ENCODE results near the gene FGFBP2. TPM values are rescaled to one million over a fixed set of nuclear protein-coding genes. Genes with fewer than 3 reads are reported as not detected.
"Not testable (repeated sequence)": the region's sequence is repeated elsewhere in the genome, so short reads cannot be mapped to it uniquely, and the experiment has no call there.

The FGFBP2 gene
- polyA plus RNA-seq, 3 donors = 0.22 TPM; not detected in 2

DNA sequence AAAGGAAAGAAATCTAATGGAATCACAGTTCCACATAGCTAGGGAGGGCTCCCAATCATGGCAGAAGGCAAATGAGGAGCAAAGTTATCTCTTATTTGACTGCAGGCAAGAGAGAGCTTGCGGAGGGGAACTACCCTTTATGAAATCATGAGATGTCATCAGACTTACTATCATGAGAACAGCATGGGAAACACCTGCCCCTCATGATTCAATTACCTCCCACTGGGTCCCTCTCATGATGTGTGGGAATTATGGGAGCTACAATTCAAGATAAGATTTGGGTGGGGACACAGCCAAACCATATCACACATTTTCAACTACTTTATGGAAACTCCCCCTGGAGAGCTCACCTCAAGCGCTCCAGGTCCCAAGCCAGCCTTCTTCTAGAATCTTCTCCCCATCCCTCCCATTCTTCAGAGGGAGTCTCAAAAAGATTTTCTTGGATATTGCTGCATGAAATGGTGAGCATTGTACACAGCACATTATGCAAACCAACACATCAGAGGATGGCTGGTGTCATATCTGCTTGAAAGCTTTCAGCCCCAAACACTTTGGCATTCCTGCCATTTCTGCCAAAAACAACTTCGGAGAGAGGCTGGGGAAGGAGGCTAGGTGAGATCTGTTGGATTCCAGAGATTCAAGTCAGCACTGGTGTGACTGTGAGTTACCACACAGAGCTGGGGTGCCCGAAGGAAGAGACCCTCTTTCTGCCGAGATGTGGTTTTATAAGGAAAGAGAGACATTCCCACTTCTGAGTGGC, 31.3 kb downstream of the FGFBP2 start:
- DNase-seq = no peak

DNA sequence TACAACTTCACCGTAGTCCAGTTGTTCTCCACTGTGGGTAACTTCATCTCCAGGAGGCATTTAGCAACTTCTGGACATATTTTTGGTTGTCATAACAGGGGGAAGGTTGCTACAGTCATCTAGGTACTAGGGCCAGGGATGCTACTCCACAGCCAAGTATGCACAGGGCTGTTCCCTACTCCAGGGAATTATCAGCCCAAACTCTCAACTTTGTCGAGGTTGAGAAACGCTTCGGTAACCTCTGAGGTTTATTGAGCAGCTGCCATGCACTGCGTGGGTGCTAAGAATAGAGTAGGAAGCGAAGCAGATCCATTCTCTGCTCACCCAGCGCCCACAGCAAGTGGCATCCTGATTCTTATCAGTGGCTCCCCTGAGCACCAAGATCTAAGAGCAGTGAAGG, 32.7 kb downstream of the FGFBP2 start:
- no peak for DNase-seq

DNA sequence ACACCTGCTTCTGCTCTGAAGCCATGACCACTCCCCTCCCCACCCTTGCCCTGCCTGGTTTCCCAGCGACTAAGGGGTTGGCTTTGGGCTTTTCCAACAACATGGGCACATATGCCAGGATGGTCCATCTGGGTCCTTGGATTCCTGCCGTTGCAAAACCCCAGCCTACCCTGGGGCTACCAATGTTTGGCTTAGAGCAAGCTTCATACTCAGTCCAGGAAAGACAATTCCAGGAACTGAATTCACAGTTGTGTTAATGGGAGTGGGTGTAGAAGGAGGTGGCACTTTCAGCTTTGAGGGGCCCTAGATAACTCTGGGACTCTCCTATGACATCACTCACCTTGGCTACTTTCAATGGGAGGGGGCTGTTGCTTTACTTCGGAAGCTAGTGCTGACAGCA, 33.4 kb downstream of the FGFBP2 start:
- no peak for DNase-seq

DNA sequence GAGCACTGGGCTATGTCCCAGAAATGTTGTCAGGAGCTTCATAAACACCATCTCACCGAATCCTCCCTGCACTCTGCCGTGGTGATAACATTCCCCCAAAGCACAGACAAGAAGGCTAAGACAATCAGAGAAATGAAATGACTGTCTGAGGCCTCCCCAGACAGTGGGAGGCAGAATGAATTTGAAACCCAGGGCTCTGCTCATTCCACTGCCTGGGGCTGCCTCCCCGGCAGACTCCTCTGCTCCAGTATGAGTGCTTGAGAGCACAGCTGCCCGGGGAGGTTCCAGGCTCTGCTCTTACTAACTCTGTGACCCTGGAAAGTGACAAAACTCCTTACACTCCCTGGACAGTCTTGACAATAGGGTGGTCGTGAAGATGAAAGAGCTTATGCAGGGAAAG, 34.1 kb downstream of the FGFBP2 start:
- no peak for DNase-seq

DNA sequence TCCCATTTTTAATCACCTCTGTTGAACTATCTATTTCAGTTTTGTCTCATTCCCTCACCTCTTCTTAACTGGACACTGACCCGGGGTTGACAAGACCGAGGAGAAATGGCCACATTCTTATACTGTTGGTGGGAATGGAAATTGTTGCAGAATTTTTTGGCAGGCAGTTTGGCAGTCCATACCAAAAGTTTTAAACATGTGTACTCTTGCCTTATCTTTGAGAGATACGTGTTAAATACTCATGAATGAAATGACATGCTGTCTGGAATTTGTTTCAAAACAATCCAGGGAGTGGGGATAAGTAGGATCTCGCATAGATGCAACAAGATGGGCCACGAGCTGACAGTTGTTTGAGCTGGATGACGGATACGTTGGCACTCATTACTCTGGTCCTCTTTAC, 36.5 kb downstream of the FGFBP2 start:
- DNase-seq = no peak

DNA sequence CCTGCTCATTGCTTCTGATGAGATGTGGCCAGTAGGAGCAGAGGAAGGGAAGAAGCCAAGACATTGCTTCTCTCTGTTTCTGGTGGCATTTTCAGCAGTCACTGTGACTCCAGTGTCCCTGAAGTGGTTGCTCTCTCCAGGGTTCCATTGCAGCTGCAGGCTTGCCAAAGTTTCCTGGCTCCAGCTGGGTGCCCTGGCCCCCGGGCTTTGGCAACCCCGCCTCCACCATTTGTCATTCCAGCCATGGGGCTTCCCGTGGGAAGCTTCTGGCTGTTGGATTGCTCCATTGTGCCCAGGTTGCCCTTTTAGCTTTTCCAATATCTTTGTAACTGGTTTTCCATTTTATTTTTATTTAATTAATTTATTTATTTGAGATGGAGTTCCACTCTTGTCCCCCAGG, 37.1 kb downstream of the FGFBP2 start:
- no peak for DNase-seq

DNA sequence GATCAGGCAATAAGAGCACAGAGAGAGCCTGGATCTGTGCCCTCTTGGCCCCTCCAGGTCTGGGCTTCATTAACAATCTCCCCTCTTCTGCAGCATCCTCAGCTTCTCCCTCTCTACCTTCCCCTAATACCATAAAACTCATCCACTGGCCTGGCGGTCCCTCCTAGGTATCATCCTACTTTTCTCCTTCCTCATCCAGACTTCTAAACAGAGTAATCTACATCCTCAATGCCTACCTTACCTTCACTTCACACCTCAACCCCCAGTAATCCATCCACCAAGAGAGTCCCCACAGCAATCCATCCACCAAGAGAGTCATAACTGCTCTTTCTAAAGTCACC, 41.4 kb downstream of the FGFBP2 start:
- no peak for DNase-seq

DNA sequence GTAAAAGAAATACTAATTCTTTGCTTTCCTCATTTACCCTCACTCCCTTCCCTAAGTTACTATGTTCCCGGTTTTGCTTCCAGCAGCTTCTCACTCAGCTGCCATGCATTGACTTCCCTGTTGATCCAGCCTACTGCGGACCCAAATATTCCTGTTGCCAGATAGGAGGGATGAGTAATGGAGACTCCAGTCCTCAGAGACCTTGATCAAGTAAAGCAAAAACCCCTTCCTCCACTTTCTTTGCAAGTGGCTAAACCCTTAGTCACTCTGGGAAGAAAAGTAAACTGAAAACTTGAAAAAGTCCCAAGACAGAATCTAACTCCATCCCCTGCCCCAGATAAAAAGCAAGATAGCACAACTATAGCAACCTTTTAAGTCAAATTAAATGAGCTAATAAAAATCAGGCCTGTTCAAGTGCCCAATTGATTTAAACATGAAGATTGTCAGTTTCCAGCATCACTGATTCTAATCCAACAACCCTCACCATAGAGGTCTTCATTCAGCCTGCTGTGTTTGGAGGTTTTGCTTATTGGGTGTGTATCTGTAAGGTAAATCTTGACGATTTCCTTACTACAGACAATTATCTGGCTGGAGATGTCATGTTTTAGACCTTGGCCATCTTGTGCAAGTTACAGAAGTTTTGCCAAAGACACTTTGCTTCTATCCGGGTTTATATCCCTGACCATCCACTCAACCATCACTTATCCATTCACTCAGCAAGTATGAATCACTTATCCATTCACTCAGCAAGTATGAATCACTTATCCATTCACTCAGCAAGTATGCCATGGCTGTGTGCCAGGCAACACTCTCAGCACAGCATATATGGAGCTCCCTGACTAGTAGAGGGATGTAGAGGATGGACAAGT, 42.0 kb downstream of the FGFBP2 start:
- DNase-seq = no peak

DNA sequence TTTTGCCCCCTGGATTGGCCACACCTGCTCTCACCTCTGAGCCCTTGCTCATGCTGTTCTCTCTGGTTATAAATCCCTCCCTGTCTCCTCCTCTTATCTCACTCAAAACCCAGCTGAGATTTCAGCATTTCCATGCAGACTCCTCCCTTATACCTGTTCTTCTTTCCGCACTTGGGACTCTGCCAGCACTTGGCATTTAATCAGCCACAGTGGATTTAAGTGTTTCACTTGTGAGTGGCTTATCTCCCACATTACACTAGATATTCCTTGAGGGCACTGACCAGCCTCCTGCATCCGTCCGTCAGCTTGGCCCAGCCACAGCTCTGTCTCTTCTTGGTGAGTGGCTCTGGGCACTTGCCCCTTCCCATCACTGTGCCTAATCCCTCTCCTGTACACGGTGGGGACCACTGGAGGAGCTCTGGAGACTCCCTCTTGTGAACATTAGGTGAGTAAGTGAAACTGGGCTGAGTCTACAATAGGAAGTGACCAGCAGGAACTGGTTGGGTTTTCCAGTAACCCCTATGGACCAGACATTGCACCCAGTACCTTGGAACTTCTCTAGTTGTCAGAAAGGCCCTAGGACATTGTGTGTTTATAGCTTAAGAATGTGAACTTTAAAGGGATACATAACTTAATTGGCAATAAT, 44.4 kb downstream of the FGFBP2 start:
- no peak for DNase-seq

DNA sequence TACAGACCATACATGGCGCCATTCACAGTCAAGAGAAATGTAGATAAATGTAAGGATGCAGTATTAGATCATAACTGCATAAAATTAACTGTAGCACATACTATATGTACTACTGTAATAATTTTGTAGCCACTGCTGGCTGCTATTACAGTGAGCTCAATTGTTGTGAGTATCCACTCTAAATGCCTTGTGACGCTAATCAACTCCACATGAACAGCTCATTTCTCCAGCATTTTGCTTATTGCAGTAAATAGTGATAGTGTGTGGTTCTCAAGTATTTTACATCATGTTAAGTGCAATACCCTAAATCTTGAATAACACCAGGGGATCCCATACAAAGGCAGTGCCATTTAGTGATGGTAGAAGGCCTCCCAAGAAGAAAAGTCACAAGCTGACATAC, 45.7 kb downstream of the FGFBP2 start:
- no peak for DNase-seq

DNA sequence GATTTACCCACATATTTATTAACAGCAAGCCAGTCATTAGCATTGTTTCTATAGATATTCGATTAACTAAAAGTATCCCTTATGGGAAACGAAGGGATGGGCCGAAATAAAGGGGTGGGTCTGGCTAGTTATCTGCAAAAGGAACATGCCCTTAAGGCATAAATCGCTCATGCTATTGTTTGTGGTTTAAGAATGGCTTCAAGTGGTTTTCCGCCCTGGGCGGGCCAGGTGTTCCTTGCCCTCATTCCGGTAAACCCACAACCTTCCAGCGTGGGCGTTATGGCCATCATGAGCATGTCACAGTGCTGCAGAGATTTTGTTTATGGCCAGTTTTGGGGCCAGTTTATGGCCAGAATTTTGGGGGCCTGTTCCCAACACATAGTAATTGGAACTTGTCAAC, 46.6 kb downstream of the FGFBP2 start:
- not testable (repeated sequence) for DNase-seq

DNA sequence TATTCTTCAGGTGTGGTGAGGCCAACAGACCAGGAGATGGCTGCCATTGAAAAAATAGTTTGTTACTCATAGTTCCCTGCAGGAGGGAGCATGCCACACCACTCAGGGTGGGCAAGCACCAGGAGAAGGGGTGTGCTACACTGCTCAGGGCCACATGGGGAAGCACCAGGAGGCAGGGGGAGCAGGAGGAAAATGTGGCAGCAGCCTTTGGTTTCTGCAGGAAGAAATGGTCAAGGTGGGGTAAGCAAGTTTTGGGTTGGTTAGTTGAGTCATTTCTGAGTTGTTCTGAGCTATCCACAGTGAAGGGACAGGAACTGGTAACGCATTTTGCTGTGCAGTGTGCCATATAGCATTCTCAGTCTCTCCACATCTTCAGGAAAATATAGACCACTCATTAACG, 48.2 kb downstream of the FGFBP2 start:
- no peak for DNase-seq

DNA sequence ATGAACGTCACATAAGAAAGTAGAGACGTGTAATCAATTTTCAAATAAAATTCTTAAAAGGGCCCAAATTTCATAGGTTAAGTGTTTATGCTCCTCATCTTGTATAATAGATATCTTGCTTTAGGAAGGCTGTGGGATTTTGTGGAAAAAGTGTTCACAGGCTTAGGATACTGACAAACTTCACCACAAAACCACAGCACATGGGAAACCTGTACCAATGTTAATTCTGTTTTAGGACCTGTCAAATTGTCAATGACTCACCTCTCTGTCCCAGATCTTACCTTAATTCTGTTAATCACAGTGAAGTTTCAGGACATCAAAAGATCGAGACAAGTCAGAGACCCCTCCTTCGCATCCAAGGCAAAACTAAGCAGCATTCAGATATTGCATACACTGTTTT, 48.7 kb downstream of the FGFBP2 start:
- no peak for DNase-seq

DNA sequence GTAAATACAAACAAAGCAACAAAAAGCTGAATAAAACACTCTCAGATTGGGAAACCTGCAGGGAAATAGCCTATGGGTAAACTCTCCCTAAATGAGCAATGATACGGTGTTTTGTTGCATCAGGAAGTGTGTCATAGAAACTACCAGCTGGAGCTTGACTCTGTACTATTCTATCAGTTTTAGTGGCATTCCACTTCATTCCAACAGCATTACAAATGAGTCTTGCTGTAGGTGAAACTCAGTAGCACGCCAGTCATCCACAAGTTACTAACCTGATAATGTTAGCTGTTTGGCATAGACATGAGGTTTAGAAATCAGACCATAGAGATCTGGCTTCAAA, 49.4 kb downstream of the FGFBP2 start:
- no peak for DNase-seq

DNA sequence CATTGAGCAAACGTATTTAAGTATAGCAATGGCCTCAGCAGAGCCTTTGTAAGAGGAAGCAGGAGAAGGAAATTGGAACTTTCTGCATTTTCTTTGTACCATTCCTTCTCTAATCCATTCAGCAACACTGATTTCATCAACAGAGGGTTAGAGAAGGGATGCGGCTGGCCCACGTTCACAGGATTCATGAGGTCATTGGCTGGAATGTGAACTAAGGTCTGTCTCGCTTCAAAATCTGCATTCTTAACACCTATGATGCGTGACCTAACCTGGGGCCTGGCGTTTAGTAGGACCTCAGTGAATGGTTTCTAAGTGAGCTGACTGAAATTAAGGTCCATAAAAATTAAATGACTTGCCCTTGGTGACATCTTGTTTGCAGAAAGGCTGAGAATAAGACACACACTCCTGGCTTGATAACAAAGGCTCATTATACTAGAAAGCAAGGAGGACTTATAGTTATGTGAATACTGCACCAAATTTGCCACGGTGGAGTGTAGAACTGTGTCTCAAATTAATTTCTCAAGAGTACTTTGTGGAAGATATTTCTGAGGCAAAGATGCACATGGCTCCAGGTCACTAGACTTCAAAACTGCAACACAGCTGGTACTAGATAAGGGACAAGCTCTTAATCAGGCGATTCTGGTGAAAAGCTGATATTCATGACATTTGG, 49.9 kb downstream of the FGFBP2 start:
- DNase-seq = no peak

DNA sequence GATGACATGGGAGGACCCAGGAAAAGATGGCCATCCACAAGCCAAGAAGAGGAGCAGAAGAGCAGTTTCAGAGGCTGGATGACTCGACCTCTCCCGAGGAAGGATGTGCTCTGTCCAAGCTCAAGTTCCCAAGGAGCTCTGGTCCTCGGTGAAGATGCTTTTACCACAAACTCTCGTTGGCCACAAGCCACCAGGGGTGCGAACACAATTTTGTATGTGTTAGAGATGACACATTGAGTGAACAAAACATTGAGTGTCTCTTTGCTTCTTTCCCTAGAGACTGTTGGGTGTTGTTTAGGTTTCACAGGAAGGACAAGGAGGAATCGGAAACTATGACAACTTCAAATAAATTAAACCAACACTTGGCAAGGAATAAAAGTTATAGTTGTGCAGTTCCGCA, 50.7 kb downstream of the FGFBP2 start:
- no peak for DNase-seq

Other genes with a start within 250 kb of the FGFBP2 start
- gene CD38, start 184.8 kb downstream of the FGFBP2 start, polyA plus RNA-seq (ENCODE audit: insufficient read length in 3 of 3) = 1 to 10 TPM in 1 of 3 donors, under 1 TPM in 2; 0.64 to 1.1 (median 0.73) TPM
- gene FGFBP1, start 24.4 kb downstream of the FGFBP2 start, polyA plus RNA-seq (ENCODE audit: insufficient read length in 3 of 3) = under 1 TPM; 0.06 to 0.21 (median 0.16) TPM
- gene PROM1, start 120.8 kb upstream of the FGFBP2 start, polyA plus RNA-seq (ENCODE audit: insufficient read length in 3 of 3) = 10 to 100 TPM; 30.6 to 59.3 (median 42.9) TPM